Measurements from ENCODE around the gene NLRP12. TPM values are rescaled to one million over a fixed set of nuclear protein-coding genes. Genes with fewer than 3 reads are reported as not detected.
"Not testable (repeated sequence)": the region's sequence is repeated elsewhere in the genome, so short reads cannot be mapped to it uniquely, and the experiment has no call there.

NLRP12 gene
- total and polyA plus RNA-seq, 2 of the 4 experiments (the other 2 are of a cell fraction) = not detected

DNA sequence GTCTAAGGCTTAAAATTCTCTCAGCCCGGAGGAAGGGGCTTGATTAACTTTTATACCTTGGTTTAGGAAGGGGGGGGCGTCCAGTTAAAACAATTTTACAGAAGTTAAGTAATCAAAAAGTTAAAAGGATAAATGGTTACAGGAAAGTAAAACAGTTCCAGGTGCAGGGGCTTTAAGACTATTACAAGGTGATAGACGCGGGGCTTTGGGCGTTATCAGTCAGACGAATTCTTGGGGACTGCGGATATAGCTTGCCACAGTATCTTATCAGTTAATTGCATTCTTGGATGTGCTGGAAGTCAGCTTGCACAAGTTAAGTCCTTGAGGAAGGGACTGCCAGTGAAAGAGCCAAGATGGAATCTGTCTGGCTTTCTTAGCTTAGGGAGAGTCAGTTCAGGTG is 49.6 kb downstream of the NLRP12 start:
- H2AK9ac ChIP-seq (replicated peaks; ENCODE audit: low read depth, low read length, poor library complexity); H3K14ac ChIP-seq (replicated peaks; ENCODE audit: low read depth, low read length); H3K18ac ChIP-seq (ENCODE audit: low read depth, low read length); H3K56ac ChIP-seq (ENCODE audit: extremely low read depth, insufficient read depth, low read length); H2AFZ ChIP-seq (replicated peaks; ENCODE audit: low read length, poor library complexity); H2AK5ac ChIP-seq (ENCODE audit: low read depth, low read length); ATAC-seq (ENCODE audit: low read depth); intact Hi-C loops (cut with micrococcal nuclease); H3K36me3 ChIP-seq (ENCODE audit: control insufficient read depth, insufficient read depth, low read length); H4K91ac ChIP-seq (ENCODE audit: insufficient read depth, low read depth, low read length); H3K9ac ChIP-seq (ENCODE audit: low read depth, low read length); H3K4me3 ChIP-seq (ENCODE audit: insufficient read depth, low read depth, low read length); BruUV-seq (replicated peaks); H2BK5ac ChIP-seq (ENCODE audit: low read depth, low read length, poor library complexity, severe bottlenecking); H4K20me1 ChIP-seq (ENCODE audit: insufficient read depth, low read length); POLR2A ChIA-PET (ENCODE audit: unreplicated experiment); H4K5ac ChIP-seq (ENCODE audit: low read depth, low read length); H3K9me1 ChIP-seq (ENCODE audit: insufficient read depth, low read length); in situ Hi-C loops (cut with MboI; ENCODE audit: low sequenced_read_pairs); H3K23ac ChIP-seq (ENCODE audit: low read depth, low read length); H2BK120ac ChIP-seq (ENCODE audit: low read depth, low read length); H3K9me3 ChIP-seq (ENCODE audit: control insufficient read depth, insufficient read depth, low read length); dilution Hi-C loops (cut with HindIII; ENCODE audit: low sequenced_read_pairs, unreplicated experiment); H3K4me2 ChIP-seq (ENCODE audit: low read depth, low read length); CTCF ChIA-PET; H2BK20ac ChIP-seq (ENCODE audit: low read depth, low read length); H3K79me1 ChIP-seq (ENCODE audit: low read depth in 1 of 2, low read length in 2 of 2); H2BK15ac ChIP-seq (ENCODE audit: low read depth, low read length); H3K4ac ChIP-seq (ENCODE audit: low read depth, low read length); H3K27ac ChIP-seq (ENCODE audit: insufficient read depth, low read length); H4K8ac ChIP-seq (ENCODE audit: low read depth in 2 of 2, low read length in 2 of 2); H3K4me1 ChIP-seq (ENCODE audit: control insufficient read depth, insufficient read depth, low read length); DNase-seq; H3K27me3 ChIP-seq (ENCODE audit: control insufficient read depth, insufficient read depth, low read length): not testable (repeated sequence)
- WGBS, 2 experiments (ENCODE audit: extremely low coverage in 2 of 2, insufficient read length in 1 of 2) = no CpG with 5 or more reads among the region's 7 CpGs

Data from IMR-90 (cell line).